ENCODE data around the gene SSB.

The SSB gene

DNA sequence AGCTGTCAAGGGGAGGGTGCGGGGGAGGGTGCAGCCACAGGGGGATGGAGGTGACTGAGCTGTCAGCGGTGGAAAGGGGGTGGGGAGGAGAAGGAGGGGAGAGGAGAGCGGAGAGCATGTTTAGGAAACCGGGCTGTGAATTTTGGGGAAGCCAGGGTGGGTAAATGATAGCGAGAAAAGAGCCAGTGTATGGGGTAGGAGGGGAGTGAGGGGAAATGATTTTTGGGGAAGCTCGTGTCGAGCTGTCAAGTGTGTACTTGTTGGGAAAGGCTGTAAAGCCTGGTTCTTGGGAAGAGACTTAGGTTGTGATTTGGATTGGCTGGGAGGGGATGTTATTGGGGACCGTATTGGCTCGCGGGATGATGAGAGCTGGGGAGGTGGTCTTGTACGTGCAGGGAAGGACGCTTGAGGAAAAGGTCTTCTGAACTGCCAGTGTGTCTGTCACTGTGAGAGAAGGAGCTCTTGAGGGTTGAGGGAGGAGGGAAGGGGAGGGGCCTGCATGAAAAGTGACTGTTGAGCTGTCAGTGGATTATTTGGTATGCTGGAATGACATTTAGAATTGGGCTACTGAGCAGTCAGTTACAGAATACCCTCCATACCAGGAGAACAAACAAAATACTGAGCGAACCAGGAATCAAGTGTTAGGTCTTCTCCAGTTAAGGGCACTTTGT, 29.6 kb downstream of the SSB start:
- no peaks in the 10 kb centered on the region for H3K27me3 ChIP-seq (ENCODE audit: insufficient read depth, low read length, poor library complexity)
- H3K9me3 ChIP-seq (ENCODE audit: insufficient read depth, low read length, severe bottlenecking) = no peaks in the 10 kb centered on the region
- peak overlapping the region; percentile 70 for H3K4me2 ChIP-seq (ENCODE audit: insufficient read depth, low read length)
- H3K4me3 ChIP-seq (ENCODE audit: low read depth in 1 of 2, low read length in 2 of 2) = peak overlapping the region; percentile 62 to 97; a peak in 3 of 4 replicates
- H3K36me3 ChIP-seq (ENCODE audit: insufficient read depth, low read length) = 0 out of 2 replicates have a peak, but pooled peaks cover 3% of the 10 kb centered on the region
- no peak for TF ChIP-seq CTCF (IDR thresholded peaks at IDR 0.05; ENCODE audit: borderline replicate concordance, extremely low read depth, low read length, poor library complexity, severe bottlenecking)
- TF ChIP-seq EZH2 (IDR thresholded peaks at IDR 0.05; ENCODE audit: borderline replicate concordance, low read depth, low read length, severe bottlenecking) = no peak
- peak overlapping the region; percentile 79 for H2AFZ ChIP-seq (ENCODE audit: low read depth, low read length)
- H4K20me1 ChIP-seq (ENCODE audit: insufficient read depth, low read length) = peaks cover 20% of the 10 kb centered on the region
- peak overlapping the region; percentile 75 for H3K9ac ChIP-seq (ENCODE audit: low read depth, low read length)
- H3K4me1 ChIP-seq (ENCODE audit: insufficient read depth, low read length) = peaks cover 39% of the 10 kb centered on the region
- peaks cover 75% of the 10 kb centered on the region for H3K79me2 ChIP-seq (ENCODE audit: insufficient read depth, low read length)
- peak overlapping the region; percentile 67 for H3K27ac ChIP-seq (ENCODE audit: low read length)
- DNase-seq (peak; percentile 68), ATAC-seq (ENCODE audit: insufficient read depth, low read depth) (peak; percentile 61)

GRCh38 chr2:169834401-169834800, 35.7 kb downstream of the SSB start:
- H3K4me1 ChIP-seq (ENCODE audit: insufficient read depth, low read length) = peaks cover 7% of the 10 kb centered on the region; the same call in 1 of the 2 replicates
- DNase-seq (no peak), ATAC-seq (ENCODE audit: insufficient read depth, low read depth) (no peak)
- peaks cover 93% of the 10 kb centered on the region for H3K79me2 ChIP-seq (ENCODE audit: insufficient read depth, low read length)
- H4K20me1 ChIP-seq (ENCODE audit: insufficient read depth, low read length) = peaks cover 18% of the 10 kb centered on the region; the same call in 1 of the 2 replicates
- no peaks in the 10 kb centered on the region for H3K27me3 ChIP-seq (ENCODE audit: insufficient read depth, low read length, poor library complexity)
- H3K27ac ChIP-seq (ENCODE audit: low read length) = no peak overlapping the region
- no peak overlapping the region for H3K4me2 ChIP-seq (ENCODE audit: insufficient read depth, low read length)
- no peak overlapping the region for H3K4me3 ChIP-seq (ENCODE audit: low read depth in 1 of 2, low read length in 2 of 2)
- TF ChIP-seq CTCF (IDR thresholded peaks at IDR 0.05; ENCODE audit: borderline replicate concordance, extremely low read depth, low read length, poor library complexity, severe bottlenecking) = no peak
- TF ChIP-seq EZH2 (IDR thresholded peaks at IDR 0.05; ENCODE audit: borderline replicate concordance, low read depth, low read length, severe bottlenecking) = no peak
- H3K9ac ChIP-seq (ENCODE audit: low read depth, low read length) = no peak overlapping the region
- H2AFZ ChIP-seq (ENCODE audit: low read depth, low read length) = no peak overlapping the region
- 0 out of 2 replicates have a peak, but pooled peaks cover 3% of the 10 kb centered on the region for H3K36me3 ChIP-seq (ENCODE audit: insufficient read depth, low read length)
- no peaks in the 10 kb centered on the region for H3K9me3 ChIP-seq (ENCODE audit: insufficient read depth, low read length, severe bottlenecking)

DNA sequence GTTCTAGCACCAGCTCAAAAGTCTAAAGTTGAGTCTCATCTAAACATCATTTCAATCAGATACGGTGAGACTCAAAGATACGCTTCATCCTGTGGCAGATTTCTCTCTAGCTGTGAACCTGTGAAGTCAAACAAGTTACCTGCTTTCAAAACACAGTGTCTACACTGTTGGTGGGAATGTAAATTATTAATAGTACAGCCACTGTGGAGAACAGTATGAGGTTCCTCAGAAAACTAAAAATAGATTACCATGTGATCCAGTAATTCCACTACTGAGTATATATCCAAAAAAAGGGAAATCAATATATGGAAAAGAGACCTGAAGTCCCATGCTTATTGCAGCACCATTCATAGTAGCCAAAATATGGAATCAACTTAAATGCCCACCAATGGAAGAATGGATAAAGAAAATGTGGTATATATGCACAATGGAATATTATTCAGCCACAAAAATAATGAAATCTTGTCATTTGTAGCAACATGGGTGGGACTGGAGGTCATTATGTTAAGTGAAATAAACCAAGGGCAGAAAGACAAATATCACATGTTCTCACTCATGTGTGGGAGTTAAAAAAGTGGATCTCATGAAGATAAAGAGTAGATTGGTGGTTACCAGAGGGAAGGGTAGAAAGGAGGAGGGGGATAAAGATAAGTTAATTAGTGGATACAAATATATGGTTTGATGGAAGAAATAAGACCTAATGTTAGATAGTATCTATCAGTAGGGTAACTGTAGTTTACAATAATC, 40.2 kb downstream of the SSB start:
- ATAC-seq (ENCODE audit: insufficient read depth, low read depth) (no peak), DNase-seq (no peak)
- no peak overlapping the region for H3K4me2 ChIP-seq (ENCODE audit: insufficient read depth, low read length)
- H3K4me3 ChIP-seq (ENCODE audit: low read depth in 1 of 2, low read length in 2 of 2) = no peak overlapping the region
- TF ChIP-seq CTCF (IDR thresholded peaks at IDR 0.05; ENCODE audit: borderline replicate concordance, extremely low read depth, low read length, poor library complexity, severe bottlenecking) = no peak
- no peak for TF ChIP-seq EZH2 (IDR thresholded peaks at IDR 0.05; ENCODE audit: borderline replicate concordance, low read depth, low read length, severe bottlenecking)
- H3K9me3 ChIP-seq (ENCODE audit: insufficient read depth, low read length, severe bottlenecking) = no peaks in the 10 kb centered on the region
- H3K79me2 ChIP-seq (ENCODE audit: insufficient read depth, low read length) = peaks cover 69% of the 10 kb centered on the region
- no peak overlapping the region for H3K27ac ChIP-seq (ENCODE audit: low read length)
- H3K27me3 ChIP-seq (ENCODE audit: insufficient read depth, low read length, poor library complexity) = no peaks in the 10 kb centered on the region
- peaks cover 8% of the 10 kb centered on the region for H3K36me3 ChIP-seq (ENCODE audit: insufficient read depth, low read length)
- no peak overlapping the region for H2AFZ ChIP-seq (ENCODE audit: low read depth, low read length)
- H4K20me1 ChIP-seq (ENCODE audit: insufficient read depth, low read length) = peaks cover 14% of the 10 kb centered on the region
- H3K9ac ChIP-seq (ENCODE audit: low read depth, low read length) = no peak overlapping the region
- H3K4me1 ChIP-seq (ENCODE audit: insufficient read depth, low read length) = no peaks in the 10 kb centered on the region
